Activated T-cell treated with anti-CD3 and anti-CD28 coated beads for 4 hours (primary cell): ENCODE data around the gene LRRC47.

Experiments
- DNase-seq: peaks from one replicate; pipeline ENCODE4 v3.0.0-alpha.2; 2020

LRRC47 gene

DNA sequence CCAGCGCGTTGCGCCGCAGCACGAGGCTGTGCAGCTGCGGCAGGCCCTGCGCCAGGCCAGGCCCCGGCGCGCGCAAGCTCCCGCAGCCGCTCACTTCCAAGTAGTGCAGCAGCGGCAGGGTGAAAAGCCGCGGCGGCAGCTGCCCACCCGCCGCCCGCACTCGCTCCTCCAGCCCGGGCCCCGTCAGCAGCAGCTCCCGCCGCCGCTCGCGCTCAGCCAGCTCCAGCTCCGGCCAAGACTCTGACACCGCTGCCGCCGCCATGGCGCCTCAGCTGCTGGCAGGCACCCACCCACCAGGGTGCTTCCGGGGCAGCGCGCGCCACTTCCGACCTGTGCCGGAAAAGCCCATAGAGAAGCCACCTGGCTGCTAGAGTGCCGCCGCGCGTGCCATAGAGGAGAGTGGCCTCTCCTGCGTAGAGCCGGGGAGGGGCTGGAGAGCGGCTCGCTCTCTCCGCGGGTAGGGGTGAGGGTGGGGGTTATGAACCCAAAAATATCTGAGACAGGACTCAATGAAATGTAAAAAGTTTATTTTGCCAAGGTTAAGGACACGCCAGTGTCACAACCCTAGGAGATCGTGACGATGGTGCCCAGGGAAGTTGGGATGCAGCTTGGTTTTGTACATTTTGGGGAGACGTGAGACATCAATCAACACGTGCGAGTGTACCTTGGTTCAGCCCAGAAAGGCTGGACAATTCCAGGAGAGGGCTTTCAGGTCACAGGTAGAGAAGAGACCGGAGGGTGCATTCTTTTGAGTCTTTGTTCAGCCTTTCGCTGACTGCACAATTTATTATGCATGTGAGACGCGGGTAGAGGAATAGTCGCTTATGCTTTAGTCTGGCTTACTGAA lies at the start of gene LRRC47:
Gene LRRC47, minus strand, starts transcription at position 284 of the 847 bp plus-strand sequence. Its CDS starts 22 bp downstream, at position 262.
- DNase-seq: peak; percentile 90

DNA sequence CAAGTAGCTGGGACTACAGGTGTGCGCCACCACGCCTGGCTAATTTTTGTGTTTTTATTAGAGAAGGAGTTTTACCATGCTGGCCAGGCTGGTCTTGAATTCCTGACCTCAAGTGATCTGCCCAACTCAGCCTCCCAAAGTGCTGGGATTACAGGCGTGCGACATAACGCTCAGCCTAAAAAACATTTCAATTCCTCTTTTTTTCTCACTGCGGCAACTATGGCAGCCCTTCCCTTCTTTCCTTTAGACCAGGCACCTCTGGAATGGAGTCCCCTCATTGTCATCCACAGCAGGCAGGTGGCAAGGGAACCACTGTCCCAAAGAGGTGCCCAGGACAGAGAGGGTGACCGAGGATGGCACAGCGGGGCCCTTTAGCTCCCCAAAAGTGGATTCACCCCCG lies 46.6 kb upstream of the LRRC47 start:
- DNase-seq: no peak

DNA sequence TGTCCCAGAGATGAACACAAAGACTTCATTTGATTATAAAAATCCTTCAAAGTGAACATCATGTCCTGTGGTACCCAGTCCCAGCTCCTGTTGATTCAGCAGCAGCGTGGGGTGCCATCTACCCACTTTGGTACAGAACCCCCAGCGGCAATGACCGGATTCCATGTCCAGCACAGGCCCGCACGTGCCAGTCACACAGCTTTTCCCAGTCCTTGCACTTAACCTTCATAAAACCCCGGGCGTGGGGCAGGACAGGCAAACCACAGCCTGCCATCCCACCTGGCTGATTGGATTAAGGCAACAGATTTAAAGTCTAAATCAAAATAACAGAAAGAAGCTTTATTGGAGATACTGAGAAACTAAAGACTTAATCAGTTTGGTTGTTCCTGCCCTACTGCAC lies 45.2 kb upstream of the LRRC47 start:
- DNase-seq: no peak

DNA sequence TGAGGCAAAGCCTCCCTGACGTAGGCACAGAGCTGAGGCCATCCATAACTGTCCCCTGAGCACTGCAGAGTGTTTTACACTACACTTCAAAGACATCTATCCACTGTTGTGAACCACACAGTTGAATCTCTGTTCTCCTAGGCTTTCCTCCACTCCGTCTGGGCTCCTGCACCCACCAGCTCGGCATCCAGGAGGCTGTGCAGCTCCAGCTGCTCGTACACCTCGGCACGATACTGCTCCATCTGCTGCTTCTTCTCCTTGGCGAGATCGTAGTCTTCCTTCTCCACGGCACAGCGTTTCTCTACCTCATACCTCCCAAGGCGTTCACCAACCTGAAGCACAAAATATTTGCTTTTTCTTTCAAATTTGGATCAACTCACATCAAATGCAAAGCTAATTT lies 42.5 kb upstream of the LRRC47 start:
- no peak for DNase-seq

DNA sequence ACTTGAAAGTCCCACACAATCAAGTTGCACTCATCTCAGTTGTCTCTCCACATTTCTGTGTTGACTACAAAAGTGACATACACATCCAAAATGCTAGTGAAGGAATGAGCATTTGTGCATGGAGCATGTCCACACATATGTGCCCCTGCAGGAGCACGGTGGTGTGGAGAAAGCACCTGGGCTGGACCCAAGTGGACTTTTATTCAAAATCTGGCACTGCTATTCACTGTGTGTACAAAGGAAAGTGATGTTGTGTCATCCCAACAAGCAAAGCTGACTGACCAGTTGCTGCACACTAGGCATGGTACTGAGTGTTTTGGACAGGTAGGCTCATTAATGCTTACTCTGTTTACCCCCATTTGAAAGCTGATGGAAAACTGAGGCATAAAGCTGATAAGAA lies 41.4 kb upstream of the LRRC47 start:
- DNase-seq: no peak

DNA sequence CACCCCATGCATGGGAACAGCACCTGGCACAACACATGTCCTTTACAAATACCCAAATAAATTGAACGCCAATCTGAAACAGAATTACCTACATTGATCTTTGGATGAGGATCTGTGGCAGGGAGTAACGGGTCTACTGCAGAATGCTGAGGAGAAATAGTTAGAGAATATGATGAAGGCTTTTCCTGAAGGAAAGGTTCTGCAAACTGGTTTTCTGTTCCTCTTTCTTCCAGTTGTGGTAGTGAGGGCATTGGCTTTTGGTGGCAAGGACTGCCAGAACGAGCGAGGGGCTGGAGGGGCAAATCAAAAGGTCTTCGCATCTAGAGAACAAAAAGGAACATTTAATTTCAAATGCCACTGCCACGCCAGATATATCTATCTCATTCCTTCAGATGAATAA lies 40.9 kb upstream of the LRRC47 start:
- DNase-seq: no peak

DNA sequence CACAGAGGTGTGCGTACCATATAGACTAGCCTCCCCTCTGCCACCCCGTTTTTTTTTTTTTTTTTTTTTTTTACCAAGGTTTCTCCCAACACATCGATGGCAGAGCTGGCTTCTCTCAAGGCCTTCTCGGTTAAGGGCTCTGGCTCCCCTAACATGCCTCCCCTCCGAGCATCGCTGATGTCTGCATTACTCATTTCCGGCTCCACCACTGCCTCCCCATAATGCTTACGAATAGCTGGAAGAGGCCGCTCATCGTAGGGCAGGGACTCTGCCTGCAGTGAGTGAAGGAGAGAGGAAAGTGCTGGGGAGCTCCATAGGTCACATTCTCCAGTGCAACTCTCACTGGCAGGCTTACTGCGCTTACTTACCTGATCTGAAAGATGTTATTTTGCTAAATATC lies 40.1 kb upstream of the LRRC47 start:
- no peak for DNase-seq

DNA sequence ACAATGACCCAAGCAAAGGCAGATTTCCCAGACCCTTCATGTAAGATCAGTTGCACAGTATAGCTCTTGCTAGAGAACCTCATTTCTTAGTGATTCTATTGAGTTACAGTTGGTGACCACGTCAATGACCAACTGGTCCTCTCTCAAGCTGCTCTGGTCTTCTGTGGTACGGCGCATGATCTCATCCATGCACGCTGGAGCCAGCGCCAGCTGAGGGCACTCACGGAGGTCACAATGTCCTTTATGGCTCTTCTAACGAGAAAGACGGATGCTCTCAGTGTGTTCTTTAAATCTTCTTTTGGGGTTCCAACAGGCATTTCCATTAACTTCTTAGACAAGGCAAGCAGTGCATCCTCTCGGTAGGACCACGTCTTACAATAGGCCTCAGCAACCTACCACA lies 38.4 kb upstream of the LRRC47 start:
- DNase-seq: no peak

DNA sequence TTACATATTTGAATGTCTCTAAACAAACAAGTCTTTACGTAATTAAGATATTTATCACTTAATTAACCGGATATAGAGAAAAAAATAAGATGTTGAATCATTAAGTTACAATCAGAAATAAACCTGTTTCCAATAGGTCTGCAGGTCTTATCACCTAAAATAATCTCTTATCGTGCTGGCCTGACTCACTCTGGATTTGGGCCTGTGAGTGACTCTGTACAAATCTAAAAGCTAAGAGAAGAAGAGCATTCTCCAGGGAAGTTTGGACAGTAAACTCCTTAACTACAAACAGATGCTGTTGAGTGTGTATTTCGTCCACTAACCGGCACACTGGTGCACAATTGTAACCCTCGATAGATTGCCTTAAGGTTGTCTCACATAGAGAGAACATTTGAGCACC lies 35.4 kb upstream of the LRRC47 start:
- DNase-seq: no peak

DNA sequence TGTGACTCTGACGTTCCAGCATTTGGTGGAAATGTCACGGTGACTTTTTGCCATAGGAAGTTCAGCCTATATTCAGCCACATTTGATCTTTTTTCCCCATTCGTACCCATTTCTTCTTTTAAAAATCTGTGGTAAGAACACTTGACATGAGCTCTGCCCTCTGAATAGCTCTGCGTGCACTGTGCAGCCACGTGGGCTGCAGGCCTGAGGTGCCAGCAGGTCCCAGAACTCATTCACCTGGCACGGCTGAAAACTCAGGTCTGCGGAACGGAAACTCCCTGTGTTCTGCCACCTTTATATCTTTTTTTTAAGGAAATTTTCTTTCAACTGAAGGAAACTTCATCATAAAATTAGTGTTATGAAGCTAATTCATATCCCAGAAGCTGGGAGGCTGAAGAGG lies 32.1 kb upstream of the LRRC47 start:
- DNase-seq: no peak

DNA sequence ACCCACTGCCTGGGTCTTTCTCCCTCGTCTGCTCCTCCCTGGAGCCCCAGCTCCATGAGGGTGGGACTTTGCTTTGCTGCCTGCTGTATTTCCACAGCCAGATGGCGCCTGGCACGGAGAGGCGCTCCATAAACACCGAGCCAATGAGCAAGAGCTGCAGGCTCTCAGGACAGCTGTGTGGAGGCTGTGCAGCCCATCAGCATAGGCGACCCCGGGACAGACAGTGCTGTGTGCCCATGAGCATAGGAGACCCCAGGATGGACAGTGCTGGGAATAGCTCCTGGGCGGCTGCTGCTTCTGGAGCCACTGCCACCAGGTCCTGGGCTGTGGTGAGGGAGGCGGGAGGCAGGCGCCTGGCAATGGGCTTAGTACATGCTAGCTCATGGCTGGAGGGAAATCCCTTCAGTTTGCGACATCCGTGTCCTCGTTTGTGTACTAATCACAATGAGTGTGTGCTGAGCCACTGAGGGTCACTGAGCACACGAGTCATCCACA lies 31.6 kb upstream of the LRRC47 start:
- DNase-seq: no peak

DNA sequence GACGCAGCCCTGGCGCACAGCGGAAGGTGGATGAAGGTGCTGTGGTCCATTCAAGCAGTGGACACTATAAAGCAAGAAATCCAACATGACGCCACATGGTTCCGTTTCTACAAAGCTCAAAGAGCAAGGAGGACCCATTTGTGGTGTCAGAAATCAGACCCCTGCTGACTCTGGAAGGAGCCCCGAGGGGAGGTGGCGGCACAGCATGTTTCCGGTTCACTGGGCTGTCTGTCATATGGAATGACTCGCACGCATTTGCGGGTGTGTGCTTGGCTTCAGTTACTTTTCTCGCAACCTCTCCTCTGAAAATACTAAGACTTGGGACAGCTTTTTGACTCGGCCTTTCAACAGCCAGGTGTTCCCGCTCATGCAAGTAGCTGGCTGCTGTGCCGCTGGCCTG lies 29.1 kb upstream of the LRRC47 start:
- no peak for DNase-seq

DNA sequence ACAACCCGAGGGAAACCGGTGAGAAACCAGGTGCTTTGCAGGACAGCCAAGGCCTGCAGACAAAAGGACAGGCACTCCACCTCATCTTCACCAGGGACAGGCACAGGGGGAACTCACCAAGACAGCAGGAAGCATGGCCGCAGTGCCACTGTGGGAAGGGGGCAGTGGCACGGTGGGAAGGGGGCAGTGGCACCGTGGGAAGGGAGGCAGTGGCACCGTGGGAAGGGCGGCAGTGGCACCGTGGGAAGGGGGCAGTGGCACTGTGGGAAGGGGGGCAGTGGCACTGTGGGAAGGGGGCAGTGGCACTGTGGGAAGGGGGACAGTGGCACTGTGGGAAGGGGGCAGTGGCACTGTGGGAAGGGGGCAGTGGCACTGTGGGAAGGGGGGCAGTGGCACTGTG lies 28.4 kb upstream of the LRRC47 start:
- no peak for DNase-seq

DNA sequence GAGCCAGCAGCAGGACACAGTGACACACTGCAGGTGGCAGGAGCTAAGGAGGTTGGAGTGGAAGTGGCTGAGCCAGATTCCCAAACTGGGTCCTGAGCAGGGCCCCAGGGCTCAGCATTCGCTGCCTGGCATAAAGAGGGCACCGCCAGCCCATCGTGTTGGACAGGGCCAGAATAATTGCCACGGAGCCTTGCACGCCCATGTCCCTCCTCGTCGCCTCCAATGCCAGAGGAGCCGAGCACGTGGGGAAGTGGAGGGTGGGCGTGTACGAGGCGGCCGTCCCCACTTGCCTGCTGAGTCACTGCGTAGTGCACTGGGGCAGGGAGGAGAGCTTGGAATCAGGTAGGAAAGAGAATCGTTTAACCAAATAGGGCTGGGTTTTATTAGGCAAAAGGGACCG lies 26.1 kb upstream of the LRRC47 start:
- no peak for DNase-seq

DNA sequence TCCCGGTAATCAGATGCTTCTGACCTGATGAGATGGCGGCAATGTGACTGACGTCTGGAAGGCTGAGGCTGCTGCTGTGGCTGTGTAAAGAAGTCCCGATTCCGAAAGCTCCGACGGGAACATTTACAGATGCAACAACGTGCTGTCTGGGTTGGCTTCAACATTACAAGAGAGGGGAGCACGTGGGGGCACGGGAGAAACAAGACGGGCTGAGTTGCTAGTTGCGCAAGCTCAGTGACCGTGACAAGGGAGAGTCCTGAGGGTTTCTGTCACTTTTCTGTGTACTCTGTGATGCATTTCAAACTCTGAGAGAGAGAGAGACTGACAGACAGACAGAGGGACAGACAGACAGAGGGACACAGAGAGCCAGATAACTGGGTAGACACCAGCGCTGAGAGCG lies 25.6 kb upstream of the LRRC47 start:
- DNase-seq: no peak

DNA sequence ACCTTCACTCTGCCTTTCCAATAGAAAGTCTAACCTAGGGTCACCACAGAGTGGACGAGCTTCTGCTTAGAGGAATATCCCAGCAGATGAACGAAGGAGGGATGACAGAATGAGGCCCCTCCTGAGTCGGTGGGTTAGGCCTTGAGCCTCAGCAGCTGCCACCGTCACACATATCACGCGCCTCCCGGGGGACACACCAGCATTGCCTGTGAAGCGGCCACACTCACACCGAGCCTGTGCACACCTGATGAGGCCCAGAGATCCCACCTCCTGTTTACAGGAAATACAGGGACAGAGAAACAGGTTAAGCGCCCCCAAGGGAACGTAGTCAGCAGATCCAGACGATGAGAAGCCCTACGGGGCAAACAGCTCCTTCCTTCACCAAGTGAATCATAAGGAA lies 25.1 kb upstream of the LRRC47 start:
- no peak for DNase-seq

DNA sequence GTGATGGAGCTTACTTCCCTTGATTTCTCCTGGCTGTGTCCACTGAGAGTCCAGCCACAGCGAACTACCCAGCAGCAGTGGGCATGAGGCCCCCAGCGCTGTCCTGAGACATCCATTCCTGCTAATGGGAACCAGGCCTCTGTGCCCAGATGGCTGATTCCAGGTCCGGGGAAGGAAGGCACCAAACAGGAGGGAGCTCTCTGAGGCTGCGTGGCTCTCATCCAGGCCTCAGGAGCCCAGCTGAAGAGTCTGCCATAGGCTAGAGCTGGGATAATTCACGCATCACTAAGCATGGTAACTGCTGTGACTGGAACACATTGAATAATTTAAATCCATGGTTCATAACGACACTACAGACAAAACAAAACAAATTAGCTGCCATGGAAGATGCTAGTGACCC lies 24.7 kb upstream of the LRRC47 start:
- DNase-seq: no peak

DNA sequence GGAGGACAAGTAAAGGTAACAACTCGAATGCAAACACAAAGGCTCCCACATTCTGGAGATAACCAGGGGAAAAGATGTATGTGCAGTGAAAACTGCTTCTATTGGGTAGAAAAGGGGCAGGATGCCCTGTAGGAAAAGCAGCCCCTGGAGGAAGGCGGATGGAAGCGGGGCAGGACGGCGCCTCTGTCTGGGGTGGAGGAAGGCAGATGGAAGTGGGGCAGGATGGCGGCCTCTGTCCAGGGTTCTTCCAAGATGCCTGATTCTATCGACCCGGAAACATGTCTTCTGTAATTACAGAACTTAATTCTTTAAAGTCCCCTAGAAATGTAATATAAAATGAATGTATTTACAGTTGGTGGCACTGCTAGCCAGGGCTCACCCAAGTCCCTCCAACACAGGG lies 24.0 kb upstream of the LRRC47 start:
- DNase-seq: no peak

DNA sequence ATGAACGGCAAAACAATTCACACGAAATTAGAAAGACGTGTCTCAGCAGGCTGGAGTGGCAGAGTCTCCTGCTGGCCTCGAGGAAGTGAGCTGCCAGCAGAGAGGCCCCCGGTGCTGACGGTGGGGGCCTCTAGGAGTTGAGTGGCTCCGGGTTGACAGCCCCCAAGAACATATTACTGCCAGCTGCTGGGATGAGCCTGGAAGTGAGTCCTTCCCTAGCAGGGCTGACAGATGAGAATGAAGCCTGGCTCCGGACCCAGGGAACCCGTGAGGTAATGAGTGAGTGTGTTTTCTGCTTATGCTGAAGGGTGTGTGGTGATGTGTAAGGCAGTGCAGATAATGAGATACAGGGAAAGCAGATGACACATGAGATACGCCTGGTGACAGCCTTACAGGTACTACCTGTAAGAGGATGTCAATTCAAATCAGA lies 23.5 kb upstream of the LRRC47 start:
- DNase-seq: no peak

DNA sequence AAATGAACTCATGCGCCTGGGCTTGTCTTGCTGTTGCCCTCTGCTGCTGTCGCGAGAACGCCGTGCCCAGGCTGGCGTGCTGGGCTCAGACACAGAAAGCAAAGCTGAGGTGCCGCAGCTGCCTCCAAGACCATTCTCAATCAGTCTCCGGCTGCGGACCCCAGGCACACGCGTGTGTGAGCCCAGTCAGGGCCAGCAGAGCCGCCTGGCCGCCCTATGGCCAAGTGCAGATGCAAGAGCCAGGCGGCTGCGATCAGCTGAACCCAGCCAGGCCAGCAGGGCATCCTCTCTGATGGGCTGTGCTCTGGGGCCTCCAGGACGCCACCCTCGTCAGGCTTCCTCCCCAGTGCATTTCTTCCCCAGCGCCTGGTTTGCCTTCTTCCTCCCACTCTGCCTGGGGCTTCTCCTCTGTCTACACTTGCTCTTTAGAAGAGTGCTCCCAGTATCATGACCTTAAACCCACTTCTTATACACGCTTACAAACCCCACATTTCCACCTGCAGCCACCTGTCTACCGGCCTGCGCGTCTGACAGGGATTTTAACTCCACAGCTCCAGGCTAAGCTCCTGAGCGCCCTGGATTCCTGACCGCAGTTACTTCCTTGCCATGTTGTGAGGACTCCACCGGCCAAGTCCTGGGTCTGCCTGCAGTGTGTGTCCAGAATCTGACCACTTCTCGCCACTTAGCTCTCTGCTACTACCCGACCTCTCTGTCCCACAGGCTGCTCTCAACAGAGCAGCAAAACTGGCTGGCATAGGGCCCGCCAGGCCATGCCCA lies 21.7 kb upstream of the LRRC47 start:
- DNase-seq: no peak

DNA sequence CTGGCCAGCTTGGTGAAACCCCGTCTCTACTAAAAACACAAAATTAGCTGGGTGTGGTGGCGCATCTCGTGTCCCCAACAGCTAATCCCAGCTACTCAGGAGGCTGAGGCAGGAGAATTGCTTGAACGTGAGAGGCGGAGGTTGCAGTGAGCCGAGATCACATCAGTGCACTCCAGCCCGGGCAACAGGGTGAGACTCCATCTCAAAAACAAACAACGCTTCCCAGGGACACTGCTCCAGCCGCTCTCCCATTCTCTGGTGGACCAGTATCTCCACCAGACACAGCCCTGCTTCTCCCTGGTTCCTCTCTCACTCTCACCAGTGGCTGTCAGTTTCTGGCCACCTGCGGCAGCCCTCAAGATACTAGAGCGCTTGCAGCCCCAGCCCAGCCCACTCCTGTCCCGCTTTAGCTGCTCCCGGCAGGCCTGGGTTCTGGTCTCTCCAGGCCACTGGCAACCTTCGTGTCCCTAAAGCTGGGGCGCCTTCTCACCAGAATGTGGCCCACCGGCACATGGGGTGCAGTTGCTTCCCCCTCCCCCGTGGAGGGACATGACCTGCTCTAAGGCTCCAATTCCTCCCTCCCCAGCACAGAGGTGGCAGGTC lies 20.9 kb upstream of the LRRC47 start:
- DNase-seq: no peak

DNA sequence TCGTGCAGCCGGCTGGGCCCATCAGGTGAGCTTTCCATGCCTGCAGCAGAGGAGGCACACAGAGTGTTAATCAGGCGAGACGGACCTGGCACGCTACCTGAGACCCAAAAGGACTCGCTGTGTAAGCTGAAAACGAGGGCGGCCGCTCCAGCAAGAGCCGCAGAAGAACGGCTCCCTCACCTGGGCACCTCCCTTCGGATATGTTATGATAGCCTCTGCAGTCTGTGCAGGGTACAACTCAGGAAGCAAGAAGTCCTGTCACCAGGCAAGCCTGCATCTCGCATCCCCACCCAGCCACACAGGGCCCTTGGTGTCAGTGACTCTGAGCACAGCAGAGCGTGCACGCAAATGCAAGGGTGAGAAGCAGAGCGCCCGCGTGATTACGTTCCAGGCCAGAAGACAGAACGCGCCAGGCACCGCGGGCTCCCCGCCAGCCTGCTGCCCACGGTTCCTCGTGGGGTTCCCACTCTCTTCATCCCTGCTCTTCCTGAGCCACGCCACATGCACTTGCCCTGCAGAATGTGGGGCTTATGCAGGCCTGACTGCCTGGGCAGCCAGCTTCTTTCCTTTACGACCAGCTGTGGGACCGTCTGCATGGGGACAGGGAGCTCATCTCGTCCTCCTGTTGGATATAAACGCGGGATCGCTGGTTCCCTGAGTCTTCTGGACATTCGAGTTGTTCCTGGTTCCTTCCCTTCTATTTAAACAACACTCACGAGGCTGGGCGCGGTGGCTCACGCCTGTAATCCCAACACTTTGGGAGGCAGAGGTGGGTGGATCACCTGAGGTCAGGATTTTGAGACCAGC lies 20.2 kb upstream of the LRRC47 start:
- DNase-seq: no peak
